Activated B cell treated with CpG ODN at 0.5 μM for 24 hours (primary cell): ENCODE measurements around the gene NADSYN1. TPM values are rescaled to one million over a fixed set of nuclear protein-coding genes. Genes with fewer than 3 reads are reported as not detected.
"Not testable (repeated sequence)": the region's sequence is repeated elsewhere in the genome, so short reads cannot be mapped to it uniquely, and the experiment has no call there.

ENCODE experiments used
- ATAC-seq: fragments of 200-7000 bp; cut with Tn5 transposase; one replicate; pipeline ENCODE4 v1.10.0; 2021; ENCODE audit warnings: low read depth, mild to moderate bottlenecking, moderate library complexity
- CTCF ChIA-PET: fragments of 350-600 bp; sonication (Branson Sonifier 250); formaldehyde crosslinking; loops from one replicate; lab custom pipeline; 2021; ENCODE audit warnings: antibody characterized with exemption; lab: Charles Lee
- POLR2A ChIA-PET: fragments of 350-600 bp; sonication (Branson Sonifier 250); formaldehyde crosslinking; loops from one replicate; lab custom pipeline; 2021; ENCODE audit warnings: antibody characterized with exemption; lab: Charles Lee
- DNase-seq: peaks from one replicate; pipeline ENCODE4 v3.0.0; 2022
- H3K27ac Mint-ChIP-seq: one replicate; pipeline ENCODE4 v1.8.0; 2020; ENCODE audit warnings: mixed read lengths
- H3K27me3 Mint-ChIP-seq: one replicate; pipeline ENCODE4 v1.8.0; 2021; ENCODE audit warnings: mixed read lengths
- H3K36me3 Mint-ChIP-seq: one replicate; pipeline ENCODE4 v1.8.0; 2021; ENCODE audit warnings: low read depth, mixed read lengths
- H3K4me1 Mint-ChIP-seq: one replicate; pipeline ENCODE4 v1.8.0; 2021; ENCODE audit warnings: mixed read lengths
- H3K4me3 Mint-ChIP-seq: one replicate; pipeline ENCODE4 v1.8.0; 2020; ENCODE audit warnings: mild to moderate bottlenecking, mixed read lengths
- H3K9me3 Mint-ChIP-seq: one replicate; pipeline ENCODE4 v1.8.0; 2020; ENCODE audit warnings: mixed read lengths
- CTCF ChIP-seq: fragments of 200-600 bp; IDR thresholded peaks from one replicate; pipeline ENCODE4 v1.8.0; 2022; ENCODE audit warnings: antibody characterized with exemption, mild to moderate bottlenecking
- intact Hi-C: fragments of 100-400 bp; cut with micrococcal nuclease; formaldehyde crosslinking; loops from one replicate; pipeline ENCODE4 v1.15.1; 2024
- total RNA-seq: library from RNA; stranded (reverse); gene quantifications from 2 replicates; pipeline ENCODE4 v1.2.3, GENCODE V29; 2022

NADSYN1 gene
- total RNA-seq, 1 donor from 2014 or later = 146 TPM

GRCh38 chr11:71519546-71519945 is 66.5 kb downstream of the NADSYN1 start:
- Mint-ChIP-seq H3K27me3 (no peaks in the 10 kb centered on the region), H3K4me1 (no peaks in the 10 kb centered on the region), H3K36me3 (no peaks in the 10 kb centered on the region), H3K9me3 (peaks cover 2% of the 10 kb centered on the region), H3K27ac (no peak overlapping the region), H3K4me3 (no peak overlapping the region)
- CTCF ChIA-PET = no interaction called here
- no peak for TF ChIP-seq CTCF
- ATAC-seq (no peak), DNase-seq (no peak)
- POLR2A ChIA-PET = no interaction called here
- intact Hi-C loops = no loop called here

GRCh38 chr11:71525188-71525937 is 72.4 kb downstream of the NADSYN1 start:
- DNase-seq = no peak

GRCh38 chr11:71525938-71526495 is 73.0 kb downstream of the NADSYN1 start:
- CTCF ChIA-PET = no interaction called here
- DNase-seq = no peak
- H3K4me1 Mint-ChIP-seq = no peaks in the 10 kb centered on the region
- H3K4me3 Mint-ChIP-seq = no peak overlapping the region
- no peaks in the 10 kb centered on the region for H3K36me3 Mint-ChIP-seq
- no peak for TF ChIP-seq CTCF
- peaks cover 2% of the 10 kb centered on the region for H3K9me3 Mint-ChIP-seq
- ATAC-seq = no peak
- POLR2A ChIA-PET = no interaction called here
- intact Hi-C loops = no loop called here
- peaks cover 3% of the 10 kb centered on the region for H3K27me3 Mint-ChIP-seq
- H3K27ac Mint-ChIP-seq = no peak overlapping the region

More at GRCh38 chr11:71525188-71525937, 72.4 kb downstream of the NADSYN1 start:
- no peak for ATAC-seq
- CTCF ChIA-PET = no interaction called here
- Mint-ChIP-seq H3K36me3 (no peaks in the 10 kb centered on the region), H3K27ac (no peak overlapping the region), H3K4me3 (no peak overlapping the region), H3K27me3 (peaks cover 3% of the 10 kb centered on the region), H3K9me3 (peaks cover 2% of the 10 kb centered on the region), H3K4me1 (no peaks in the 10 kb centered on the region)
- POLR2A ChIA-PET = no interaction called here
- no peak for TF ChIP-seq CTCF
- intact Hi-C loops = no loop called here

GRCh38 chr11:71526796-71527575 is 74.0 kb downstream of the NADSYN1 start, which contains the start of gene KRTAP5-7:
TSS of gene KRTAP5-7 (plus strand) at chr11:71527267. CDS start at chr11:71527301, 34 bp downstream.
- CTCF ChIA-PET, H3K27me3 Mint-ChIP-seq: not testable (repeated sequence)

GRCh38 chr11:71527576-71528210 is 74.7 kb downstream of the NADSYN1 start:
- no peak for DNase-seq
- no peaks in the 10 kb centered on the region for H3K9me3 Mint-ChIP-seq
- peaks cover 3% of the 10 kb centered on the region for H3K27me3 Mint-ChIP-seq
- H3K4me3 Mint-ChIP-seq = no peak overlapping the region
- no peak overlapping the region for H3K27ac Mint-ChIP-seq
- TF ChIP-seq CTCF = no peak
- intact Hi-C loops = no loop called here
- H3K36me3 Mint-ChIP-seq = no peaks in the 10 kb centered on the region
- H3K4me1 Mint-ChIP-seq = no peaks in the 10 kb centered on the region
- CTCF ChIA-PET = no interaction called here
- no peak for ATAC-seq
- POLR2A ChIA-PET = no interaction called here

More at GRCh38 chr11:71526796-71527575, 74.0 kb downstream of the NADSYN1 start, which contains the start of gene KRTAP5-7:
- H3K36me3 Mint-ChIP-seq, H3K27ac Mint-ChIP-seq, ATAC-seq, H3K9me3 Mint-ChIP-seq, H3K4me3 Mint-ChIP-seq, intact Hi-C loops, POLR2A ChIA-PET, DNase-seq, H3K4me1 Mint-ChIP-seq: not testable (repeated sequence)
